IMR-90 (cell line): ENCODE results near the gene SCN8A. TPM values are rescaled to one million over a fixed set of nuclear protein-coding genes. Genes with fewer than 3 reads are reported as not detected.

Source experiments
- ATAC-seq: fragments of 200-7000 bp; cut with Tn5 transposase; 2 replicates; pipeline ENCODE4 v1.9.1; 2020; ENCODE audit warnings: low read depth, mild to moderate bottlenecking, moderate library complexity
- BruUV-seq: library from RNA; stranded (reverse); fragments of 400-500 nt; replicated peaks from 2 replicates; lab custom pipeline; 2021; lab: Mats Ljungman, UMichigan
- CTCF ChIA-PET: fragments of 300-600 bp; formaldehyde crosslinking; extraction: SDS; loops from one replicate; lab custom pipeline; 2021; ENCODE audit warnings: antibody characterized with exemption; lab: Yijun Ruan, JAX
- POLR2A ChIA-PET: fragments of 300-600 bp; sonication (Branson Sonifier 250); formaldehyde crosslinking; loops from one replicate; lab custom pipeline; 2022; ENCODE audit warnings: antibody characterized with exemption; ENCODE audit not compliant: unreplicated experiment; lab: Charles Lee
- DNase-seq: peaks from one replicate; pipeline ENCODE4 v3.0.0; 2013
- H2AFZ ChIP-seq: replicated peaks from 2 replicates; pipeline ENCODE3; 2013; ENCODE audit warnings: low read length, mild to moderate bottlenecking; ENCODE audit not compliant: poor library complexity
- H2AK5ac ChIP-seq: 2 replicates; pipeline ENCODE4 v1.6.1; 2013; ENCODE audit warnings: low read depth, low read length, inconsistent platforms
- H2AK9ac ChIP-seq: replicated peaks from 2 replicates; pipeline ENCODE3; 2013; ENCODE audit warnings: mild to moderate bottlenecking, low read depth, low read length, moderate library complexity; ENCODE audit not compliant: poor library complexity
- H2BK120ac ChIP-seq: 2 replicates; pipeline ENCODE4 v1.6.1; 2013; ENCODE audit warnings: low read depth, low read length, inconsistent platforms
- H2BK15ac ChIP-seq: 3 replicates; pipeline ENCODE4 v1.6.1; 2013; ENCODE audit warnings: low read depth, low read length, inconsistent platforms
- H2BK20ac ChIP-seq: 2 replicates; pipeline ENCODE4 v1.6.1; 2013; ENCODE audit warnings: low read depth, mild to moderate bottlenecking, inconsistent platforms, low read length, moderate library complexity
- H2BK5ac ChIP-seq: 2 replicates; pipeline ENCODE4 v1.6.1; 2013; ENCODE audit warnings: mild to moderate bottlenecking, low read depth, low read length, inconsistent platforms; ENCODE audit not compliant: poor library complexity, severe bottlenecking
- H3K14ac ChIP-seq: replicated peaks from 2 replicates; pipeline ENCODE4 v1.6.1; 2013; ENCODE audit warnings: low read depth, low read length, inconsistent platforms
- H3K18ac ChIP-seq: 2 replicates; pipeline ENCODE4 v1.6.1; 2013; ENCODE audit warnings: low read depth, low read length, control low read depth
- H3K23ac ChIP-seq: 2 replicates; pipeline ENCODE4 v1.6.1; 2013; ENCODE audit warnings: low read depth, low read length, inconsistent platforms
- H3K27ac ChIP-seq: 2 replicates; pipeline ENCODE4 v1.5.1; 2013; ENCODE audit warnings: mild to moderate bottlenecking, control low read depth, low read length; ENCODE audit not compliant: insufficient read depth
- H3K27me3 ChIP-seq: 2 replicates; pipeline ENCODE4 v1.6.1; 2013; ENCODE audit warnings: low read length; ENCODE audit not compliant: control insufficient read depth, insufficient read depth
- H3K36me3 ChIP-seq: 2 replicates; pipeline ENCODE4 v1.6.1; 2013; ENCODE audit warnings: low read length, mixed read lengths; ENCODE audit not compliant: control insufficient read depth, insufficient read depth
- H3K4ac ChIP-seq: 2 replicates; pipeline ENCODE4 v1.6.1; 2013; ENCODE audit warnings: low read depth, low read length, inconsistent platforms
- H3K4me1 ChIP-seq: 2 replicates; pipeline ENCODE4 v1.6.1; 2013; ENCODE audit warnings: low read length, mixed read lengths; ENCODE audit not compliant: control insufficient read depth, insufficient read depth
- H3K4me2 ChIP-seq: 2 replicates; pipeline ENCODE4 v1.6.1; 2013; ENCODE audit warnings: low read depth, mild to moderate bottlenecking, control low read depth, low read length, moderate library complexity
- H3K4me3 ChIP-seq: 2 replicates; pipeline ENCODE4 v1.5.1; 2013; ENCODE audit warnings: low read depth, mild to moderate bottlenecking, control low read depth, low read length, moderate library complexity; ENCODE audit not compliant: insufficient read depth
- H3K56ac ChIP-seq: 2 replicates; pipeline ENCODE4 v1.6.1; 2013; ENCODE audit warnings: low read length, inconsistent platforms; ENCODE audit not compliant: insufficient read depth; ENCODE audit errors: extremely low read depth
- H3K79me1 ChIP-seq, 2 experiments: 2 replicates each; pipeline ENCODE4 v1.6.1; 2013; ENCODE audit warnings: low read length in 2 of 2, inconsistent platforms in 1 of 2, low read depth in 1 of 2
- H3K9ac ChIP-seq: 2 replicates; pipeline ENCODE4 v1.6.1; 2013; ENCODE audit warnings: low read depth, low read length, control low read depth
- H3K9me1 ChIP-seq: 2 replicates; pipeline ENCODE4 v1.6.1; 2013; ENCODE audit warnings: low read length, inconsistent platforms; ENCODE audit not compliant: insufficient read depth
- H3K9me3 ChIP-seq: 2 replicates; pipeline ENCODE4 v1.6.1; 2013; ENCODE audit warnings: low read length; ENCODE audit not compliant: control insufficient read depth, insufficient read depth
- H4K20me1 ChIP-seq: 2 replicates; pipeline ENCODE4 v1.6.1; 2013; ENCODE audit warnings: low read length, inconsistent platforms; ENCODE audit not compliant: insufficient read depth
- H4K5ac ChIP-seq: 2 replicates; pipeline ENCODE4 v1.6.1; 2013; ENCODE audit warnings: mild to moderate bottlenecking, low read depth, low read length, control low read depth
- H4K8ac ChIP-seq, 2 experiments: 2 replicates each; pipeline ENCODE4 v1.6.1; 2013; ENCODE audit warnings: low read depth in 2 of 2, low read length in 2 of 2, control low read depth in 1 of 2, inconsistent platforms in 1 of 2
- H4K91ac ChIP-seq: 2 replicates; pipeline ENCODE4 v1.6.1; 2013; ENCODE audit warnings: low read depth, low read length, inconsistent platforms; ENCODE audit not compliant: insufficient read depth
- CEBPB ChIP-seq: IDR thresholded peaks from 2 replicates; pipeline ENCODE4 v1.6.1; 2012; ENCODE audit warnings: low read depth, low read length, improper control_type of control experiment
- ELK1 ChIP-seq: fragments of 150-350 bp; IDR thresholded peaks from 2 replicates; pipeline ENCODE4 v1.6.1; 2016; ENCODE audit warnings: low read depth, mild to moderate bottlenecking, low read length, moderate library complexity, borderline replicate concordance
- MAZ ChIP-seq: IDR thresholded peaks from 2 replicates; pipeline ENCODE4 v1.6.1; 2012; ENCODE audit warnings: low read depth, mild to moderate bottlenecking, low read length, improper control_type of control experiment, moderate library complexity, borderline replicate concordance
- MXI1 ChIP-seq: IDR thresholded peaks from 2 replicates; pipeline ENCODE4 v1.6.1; 2012; ENCODE audit warnings: low read depth, mild to moderate bottlenecking, low read length, moderate library complexity, borderline replicate concordance
- NFE2L2 ChIP-seq: fragments of 150-350 bp; IDR thresholded peaks from 2 replicates; pipeline ENCODE4 v1.6.1; 2016; ENCODE audit warnings: low read depth, mild to moderate bottlenecking, low read length
- POLR2A ChIP-seq: IDR thresholded peaks from 2 replicates; pipeline ENCODE4 v1.6.1; 2012; ENCODE audit warnings: mild to moderate bottlenecking, low read depth, low read length
- RCOR1 ChIP-seq: IDR thresholded peaks from 2 replicates; pipeline ENCODE4 v1.6.1; 2012; ENCODE audit warnings: mild to moderate bottlenecking, low read length, improper control_type of control experiment; ENCODE audit not compliant: insufficient replicate concordance
- SMC3 ChIP-seq: fragments of 150-350 bp; IDR thresholded peaks from 2 replicates; pipeline ENCODE4 v1.6.1; 2016; ENCODE audit warnings: low read depth, mild to moderate bottlenecking, antibody characterized with exemption, low read length, moderate library complexity
- WGBS, 2 experiments: methylation state at CpG; one replicate each; pipeline versions ENCODE4 v1.1.5 to v1.1.7; 2013; ENCODE audit warnings: missing lambda C conversion rate in 2 of 2; ENCODE audit not compliant: insufficient read length in 1 of 2; ENCODE audit errors: extremely low coverage in 2 of 2; 5-methylcytosine and 5-hydroxymethylcytosine counted together
- dilution Hi-C: fragments of 300-500 bp; cut with HindIII; formaldehyde crosslinking; loops from one replicate; pipeline ENCODE4 v1.14.3; 2018; ENCODE audit warnings: low sequenced_read_pairs; ENCODE audit not compliant: unreplicated experiment
- in situ Hi-C: fragments of 300-500 bp; cut with MboI; formaldehyde crosslinking; loops from 3 replicates; pipeline ENCODE4 v1.14.3; 2019; ENCODE audit warnings: low sequenced_read_pairs, inconsistent platforms, mixed read lengths
- intact Hi-C: fragments of 100-400 bp; cut with micrococcal nuclease; formaldehyde crosslinking; loops from 2 replicates; pipeline ENCODE4 v1.10.0; 2022
- polyA plus RNA-seq, 3 experiments: library from polyadenylated mRNA; depleted of rRNA; stranded (reverse); fragments of >200 nt; gene quantifications; 2 replicates each; pipeline ENCODE4 v1.2.3, GENCODE V29; 2012; ENCODE audit warnings: low replicate concordance in 1 of 3
- total RNA-seq: library from RNA; depleted of rRNA; stranded (reverse); fragments of >200 nt; gene quantifications from 2 replicates; pipeline ENCODE4 v1.2.3, GENCODE V29; 2012

SCN8A gene
- total and polyA plus RNA-seq, 2 of the 4 experiments (the other 2 are of a cell fraction) = 6.9 to 19.7 TPM

GRCh38 chr12:51593021-51593420 is 2.0 kb downstream of the SCN8A start:
- Histone ChIP-seq H3K18ac (no peak overlapping the region), H2AK9ac (no peak overlapping the region), H3K14ac (no peak overlapping the region), H3K36me3 (no peaks in the 10 kb centered on the region), H3K4me3 (no peak overlapping the region), H4K8ac (no peak overlapping the region), H3K79me1 (peaks cover 5 to 62% of the 10 kb centered on the region in 2 experiments), H2AFZ (no peak overlapping the region), H2BK5ac (no peak overlapping the region), H4K5ac (no peak overlapping the region), H2AK5ac (no peak overlapping the region), H2BK120ac (no peak overlapping the region), H4K91ac (no peak overlapping the region), H3K9ac (no peak overlapping the region), H3K27ac (no peak overlapping the region), H2BK20ac (no peak overlapping the region), H3K9me1 (peaks cover 4% of the 10 kb centered on the region; the same call in 1 of the 2 replicates), H3K4me2 (no peak overlapping the region), H2BK15ac (no peak overlapping the region), H3K4ac (no peak overlapping the region), H3K4me1 (no peaks in the 10 kb centered on the region; the same call in 1 of the 2 replicates), H3K23ac (no peak overlapping the region), H4K20me1 (peaks cover 49% of the 10 kb centered on the region; the same call in 1 of the 2 replicates), H3K9me3 (no peaks in the 10 kb centered on the region), H3K27me3 (no peaks in the 10 kb centered on the region), H3K56ac (no peak overlapping the region)
- ChIA-PET POLR2A (interaction anchor here (0.7 kb wide), 1 partner anchor 1743 kb away, joined by 3 read pairs; no protein-coding TSS in a partner anchor), CTCF (no interaction called here)
- TF ChIP-seq RCOR1 (no peak), MAZ (no peak), POLR2A (no peak), SMC3 (no peak), CEBPB (no peak), ELK1 (no peak), NFE2L2 (no peak), MXI1 (no peak)
- dilution Hi-C loops (no loop called here), intact Hi-C loops (loop anchor here (5.0 kb wide), 1 partner anchor 219 kb away; a partner anchor contains a TSS), in situ Hi-C loops (no loop called here)
- no peak for DNase-seq
- ATAC-seq = no peak
- WGBS, 2 experiments = no CpG with 5 or more reads among the region's 2 CpGs
- no TSS peak for BruUV-seq
